Mucosa of descending colon (tissue), 3 donors: ENCODE measurements around the gene QSOX1. TPM values are rescaled to one million over a fixed set of nuclear protein-coding genes. Genes with fewer than 3 reads are reported as not detected.

Experiments
- ATAC-seq: fragments of 200-7000 bp; cut with Tn5 transposase; one replicate; pipeline ENCODE4 v1.9.1; 2020; ENCODE audit warnings: mild to moderate bottlenecking, moderate library complexity
- DNase-seq, 3 donors: peaks; one replicate each; pipeline ENCODE4 v3.0.0-alpha.2; 2020
- H3K36me3 ChIP-seq: fragments of 200-600 bp; one replicate; pipeline ENCODE4 v1.8.0; 2021; ENCODE audit warnings: low read depth, mild to moderate bottlenecking
- H3K4me1 ChIP-seq: fragments of 200-600 bp; one replicate; pipeline ENCODE4 v1.8.0; 2021; ENCODE audit warnings: low read depth, mild to moderate bottlenecking
- H3K4me3 ChIP-seq: fragments of 200-600 bp; one replicate; pipeline ENCODE4 v1.8.0; 2021; ENCODE audit warnings: mild to moderate bottlenecking
- H3K9me3 ChIP-seq: fragments of 200-600 bp; one replicate; pipeline ENCODE4 v1.8.0; 2021; ENCODE audit warnings: mild to moderate bottlenecking
- intact Hi-C, 2 donors: fragments of 100-400 bp; cut with DNase I in 1 of 2; cut with micrococcal nuclease in 1 of 2; formaldehyde crosslinking; loops; one replicate each; pipeline versions ENCODE4 v1.11.0 to v1.11.1; 2022; cut with DNase I, micrococcal nuclease
- total RNA-seq, 3 donors: library from RNA; stranded (reverse); fragmentation: NEBNext Ultra II Directional in 2 of 3; extraction: Animal tissue kit (Norgen Biotek cat#: 25700) in 2 of 3; gene quantifications; one replicate each; pipeline versions ENCODE4 v1.2.1 to v1.2.4, GENCODE V29; 2021 to 2023
- TF ChIP-seq, protein P1 (sequence below): fragments of 200-600 bp; IDR thresholded peaks from one replicate; pipeline ENCODE4 v1.8.0; 2022; ENCODE audit warnings: antibody characterized with exemption, mild to moderate bottlenecking
- donor health status: DM: no; HTN: no; CAD: no; lungs with moderate emphysema.
- donor health status: DM: no; HTN: no; CAD: no.
- donor health status: DM: no; HTN: yes; CAD: no.

Gene QSOX1
- total RNA-seq, 3 donors from 2014 or later, result 96.4 to 260 (median 185) TPM

DNA sequence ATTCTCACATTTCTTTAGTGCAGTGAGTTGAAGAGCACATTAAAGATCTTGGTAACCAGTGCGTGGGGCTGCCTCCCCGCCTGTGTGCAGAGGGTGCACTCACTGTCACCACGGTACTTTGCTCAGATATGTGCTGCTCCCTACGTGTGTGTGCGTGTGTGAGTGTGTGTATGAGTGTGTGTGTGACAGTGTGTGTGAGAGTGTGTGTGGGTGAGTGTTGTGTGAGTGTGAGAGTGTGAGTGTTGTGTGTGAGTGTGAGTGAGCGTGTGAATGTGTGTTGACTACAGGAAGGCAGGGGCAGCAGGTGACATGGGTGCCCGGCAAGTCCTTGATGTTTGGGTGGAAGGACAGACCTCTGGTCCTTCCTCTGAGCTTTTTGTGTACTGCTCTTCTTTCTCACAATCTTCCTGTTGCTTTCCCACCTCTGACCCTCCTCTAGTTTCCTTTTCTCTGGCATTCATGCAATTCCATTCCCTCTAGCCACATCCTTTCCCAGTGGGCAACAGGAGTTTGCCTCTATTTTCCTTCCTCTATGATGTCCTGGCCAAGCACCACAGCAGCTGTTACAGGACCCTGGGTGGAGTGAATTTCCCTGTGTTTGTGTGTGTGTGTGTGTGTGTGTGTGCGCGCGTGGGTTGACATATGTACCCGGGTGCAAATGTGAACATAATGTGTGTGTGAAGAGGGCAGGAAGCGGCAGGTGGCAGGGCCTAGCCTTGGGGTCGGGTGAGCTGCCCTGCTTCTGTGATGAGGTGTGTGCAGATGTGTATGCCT lies 95.2 kb downstream of the QSOX1 start:
- DNase-seq (no peak), ATAC-seq (no peak)
- Histone ChIP-seq H3K4me3 (no peak overlapping the region), H3K9me3 (no peaks in the 10 kb centered on the region), H3K36me3 (no peaks in the 10 kb centered on the region), H3K4me1 (no peaks in the 10 kb centered on the region)
- intact Hi-C loops, result loop anchor here in 1 of 2 donors (5.0 kb wide), 1 partner anchor 167 kb away; no protein-coding TSS in a partner anchor
- TF ChIP-seq, protein P1, sequence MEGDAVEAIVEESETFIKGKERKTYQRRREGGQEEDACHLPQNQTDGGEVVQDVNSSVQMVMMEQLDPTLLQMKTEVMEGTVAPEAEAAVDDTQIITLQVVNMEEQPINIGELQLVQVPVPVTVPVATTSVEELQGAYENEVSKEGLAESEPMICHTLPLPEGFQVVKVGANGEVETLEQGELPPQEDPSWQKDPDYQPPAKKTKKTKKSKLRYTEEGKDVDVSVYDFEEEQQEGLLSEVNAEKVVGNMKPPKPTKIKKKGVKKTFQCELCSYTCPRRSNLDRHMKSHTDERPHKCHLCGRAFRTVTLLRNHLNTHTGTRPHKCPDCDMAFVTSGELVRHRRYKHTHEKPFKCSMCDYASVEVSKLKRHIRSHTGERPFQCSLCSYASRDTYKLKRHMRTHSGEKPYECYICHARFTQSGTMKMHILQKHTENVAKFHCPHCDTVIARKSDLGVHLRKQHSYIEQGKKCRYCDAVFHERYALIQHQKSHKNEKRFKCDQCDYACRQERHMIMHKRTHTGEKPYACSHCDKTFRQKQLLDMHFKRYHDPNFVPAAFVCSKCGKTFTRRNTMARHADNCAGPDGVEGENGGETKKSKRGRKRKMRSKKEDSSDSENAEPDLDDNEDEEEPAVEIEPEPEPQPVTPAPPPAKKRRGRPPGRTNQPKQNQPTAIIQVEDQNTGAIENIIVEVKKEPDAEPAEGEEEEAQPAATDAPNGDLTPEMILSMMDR, result no peak

DNA sequence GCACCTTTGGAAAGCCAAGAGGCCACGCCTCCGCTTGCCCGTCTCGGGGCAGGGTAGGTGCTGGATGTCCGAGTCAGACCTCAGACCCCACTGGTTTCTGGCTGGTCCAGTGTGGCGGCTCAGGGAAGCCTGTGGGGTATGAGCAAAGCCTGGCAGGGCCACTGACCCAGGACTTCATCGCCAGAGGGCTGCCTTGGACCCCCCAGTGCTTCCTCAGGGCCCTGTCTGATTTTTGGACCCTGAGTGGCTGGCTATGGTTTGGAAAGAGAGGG lies 95.8 kb downstream of the QSOX1 start:
- TF ChIP-seq, protein P1, result no peak
- DNase-seq (no peak), ATAC-seq (no peak)
- H3K36me3 ChIP-seq, result no peaks in the 10 kb centered on the region
- intact Hi-C loops, result loop anchor here in 1 of 2 donors (5.0 kb wide), 1 partner anchor 167 kb away; no protein-coding TSS in a partner anchor
- H3K4me3 ChIP-seq, result no peak overlapping the region
- no peaks in the 10 kb centered on the region for H3K4me1 ChIP-seq
- H3K9me3 ChIP-seq, result no peaks in the 10 kb centered on the region

DNA sequence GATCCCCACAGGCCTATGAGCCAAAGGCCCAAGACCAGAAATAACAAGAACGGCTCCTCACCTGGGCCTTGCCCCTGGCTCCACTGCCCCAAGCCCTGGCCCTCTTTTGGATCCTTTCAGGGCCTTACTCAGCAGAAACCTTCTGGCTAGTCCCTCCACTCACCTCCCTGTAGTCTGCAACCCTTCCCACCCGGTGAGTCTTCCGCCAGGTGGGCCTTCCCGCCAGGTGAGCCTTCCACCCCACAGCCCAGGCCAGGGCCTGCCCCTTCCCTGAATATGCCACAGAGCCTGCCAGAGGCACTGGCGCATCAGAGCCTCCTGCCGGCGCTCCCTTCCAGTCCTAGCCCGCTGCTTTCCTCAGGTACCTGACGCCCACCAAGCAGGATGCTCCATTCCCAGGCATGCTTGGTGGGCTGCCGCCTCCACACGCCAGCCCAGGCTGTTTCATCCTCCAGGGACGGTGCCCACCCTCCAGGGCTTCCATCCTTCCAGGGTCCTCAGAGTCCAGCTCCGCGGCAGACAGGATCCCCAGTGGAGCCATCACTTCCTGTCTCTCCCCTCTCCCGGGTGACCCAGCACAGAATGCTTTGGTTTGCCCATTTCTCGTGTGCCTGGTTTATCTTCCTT lies 96.3 kb downstream of the QSOX1 start:
- intact Hi-C loops, result loop anchor here in 1 of 2 donors (5.0 kb wide), 1 partner anchor 166 kb away; no protein-coding TSS in a partner anchor
- TF ChIP-seq, protein P1, result no peak
- ATAC-seq (no peak), DNase-seq (no peak)
- no peak overlapping the region for H3K4me3 ChIP-seq
- H3K4me1 ChIP-seq, result no peaks in the 10 kb centered on the region
- H3K36me3 ChIP-seq, result no peaks in the 10 kb centered on the region
- H3K9me3 ChIP-seq, result no peaks in the 10 kb centered on the region

GRCh38 chr1:180251526-180252305 lies 97.0 kb downstream of the QSOX1 start:
- DNase-seq, result no peak
- H3K36me3 ChIP-seq, result no peaks in the 10 kb centered on the region
- no peaks in the 10 kb centered on the region for H3K4me1 ChIP-seq
- intact Hi-C loops, result loop anchor here in 1 of 2 donors (5.0 kb wide), 1 partner anchor 166 kb away; no protein-coding TSS in a partner anchor
- no peak overlapping the region for H3K4me3 ChIP-seq
- TF ChIP-seq, protein P1, result no peak
- no peaks in the 10 kb centered on the region for H3K9me3 ChIP-seq
- ATAC-seq, result no peak

GRCh38 chr1:180252638-180253536 lies 98.2 kb downstream of the QSOX1 start:
- Histone ChIP-seq H3K4me3 (no peak overlapping the region), H3K4me1 (no peaks in the 10 kb centered on the region), H3K36me3 (no peaks in the 10 kb centered on the region), H3K9me3 (no peaks in the 10 kb centered on the region)
- intact Hi-C loops, result loop anchor here in 1 of 2 donors (5.0 kb wide), 1 partner anchor 164 kb away; no protein-coding TSS in a partner anchor
- TF ChIP-seq, protein P1, result peak; percentile 75
- DNase-seq (peak; percentile 80 to 88 (median 88)), ATAC-seq (peak; percentile 85)
